Upper lobe of right lung (tissue), 1 donor: ENCODE results near the gene ALPG. TPM values are rescaled to one million over a fixed set of nuclear protein-coding genes. Genes with fewer than 3 reads are reported as not detected.

ENCODE experiments used
- ATAC-seq: fragments of 200-7000 bp; cut with Tn5 transposase; one replicate; pipeline ENCODE4 v1.9.1; 2020; ENCODE audit warnings: mild to moderate bottlenecking, moderate library complexity
- DNase-seq: peaks from one replicate; pipeline ENCODE4 v3.0.0-alpha.2; 2020
- H3K27ac ChIP-seq: fragments of 200-600 bp; one replicate; pipeline ENCODE4 v1.8.0; 2022
- H3K27me3 ChIP-seq: fragments of 200-600 bp; one replicate; pipeline ENCODE4 v1.8.0; 2022; ENCODE audit warnings: mild to moderate bottlenecking
- H3K36me3 ChIP-seq: fragments of 200-600 bp; one replicate; pipeline ENCODE4 v1.8.0; 2022
- H3K4me1 ChIP-seq: fragments of 200-600 bp; one replicate; pipeline ENCODE4 v1.8.0; 2022
- H3K4me3 ChIP-seq: fragments of 200-600 bp; one replicate; pipeline ENCODE4 v1.8.0; 2022; ENCODE audit warnings: mild to moderate bottlenecking
- H3K9me3 ChIP-seq: fragments of 200-600 bp; one replicate; pipeline ENCODE4 v1.8.0; 2022
- CTCF ChIP-seq: fragments of 200-600 bp; IDR thresholded peaks from one replicate; pipeline ENCODE4 v1.8.0; 2022; ENCODE audit warnings: antibody characterized with exemption
- intact Hi-C: fragments of 100-400 bp; cut with DNase I; formaldehyde crosslinking; loops from one replicate; pipeline ENCODE4 v1.11.0; 2022
- total RNA-seq: library from RNA; stranded (reverse); fragmentation: NEBNext Ultra II Directional; extraction: Animal tissue kit (Norgen Biotek cat#: 25700); gene quantifications from one replicate; pipeline ENCODE4 v1.2.1, GENCODE V29; 2021
- donor health status: DM: no; HTN: yes; CAD: no; lungs with severe emphysema.

ALPG gene
- total RNA-seq, 1 donor from 2014 or later: 0.49 TPM

GRCh38 chr2:232435375-232435648 is 28.7 kb downstream of the ALPG start:
- no peak for TF ChIP-seq CTCF
- H3K36me3 ChIP-seq: no peaks in the 10 kb centered on the region
- no peak for ATAC-seq
- no peak overlapping the region for H3K4me3 ChIP-seq
- no peaks in the 10 kb centered on the region for H3K27me3 ChIP-seq
- H3K27ac ChIP-seq: no peak overlapping the region
- H3K9me3 ChIP-seq: no peaks in the 10 kb centered on the region
- DNase-seq: no peak
- intact Hi-C loops: loop anchor here (10.0 kb wide), 1 partner anchor 511 kb away; the partner anchor contains the start of gene NPPC
- H3K4me1 ChIP-seq: no peaks in the 10 kb centered on the region

GRCh38 chr2:232435805-232436204 is 29.2 kb downstream of the ALPG start:
- H3K4me3 ChIP-seq: no peak overlapping the region
- intact Hi-C loops: loop anchor here (10.0 kb wide), 1 partner anchor 511 kb away; the partner anchor contains the start of gene NPPC
- H3K36me3 ChIP-seq: no peaks in the 10 kb centered on the region
- DNase-seq (peak; percentile 44), ATAC-seq (no peak)
- H3K4me1 ChIP-seq: no peaks in the 10 kb centered on the region
- no peak for TF ChIP-seq CTCF
- H3K27me3 ChIP-seq: no peaks in the 10 kb centered on the region
- no peaks in the 10 kb centered on the region for H3K9me3 ChIP-seq
- no peak overlapping the region for H3K27ac ChIP-seq

GRCh38 chr2:232436381-232437194 is 29.9 kb downstream of the ALPG start:
- no peak for TF ChIP-seq CTCF
- Histone ChIP-seq H3K9me3 (no peaks in the 10 kb centered on the region), H3K27ac (no peak overlapping the region), H3K4me3 (no peak overlapping the region), H3K27me3 (no peaks in the 10 kb centered on the region), H3K36me3 (no peaks in the 10 kb centered on the region), H3K4me1 (no peaks in the 10 kb centered on the region)
- intact Hi-C loops: loop anchor here (10.0 kb wide), 1 partner anchor 512 kb away; the partner anchor contains the start of gene NPPC
- DNase-seq (peak; percentile 57), ATAC-seq (no peak)

GRCh38 chr2:232437195-232437571 is 30.5 kb downstream of the ALPG start:
- Histone ChIP-seq H3K36me3 (no peaks in the 10 kb centered on the region), H3K27ac (no peak overlapping the region), H3K4me3 (no peak overlapping the region), H3K27me3 (no peaks in the 10 kb centered on the region), H3K9me3 (no peaks in the 10 kb centered on the region), H3K4me1 (no peaks in the 10 kb centered on the region)
- intact Hi-C loops: loop anchor here (10.0 kb wide), 1 partner anchor 512 kb away; the partner anchor contains the start of gene NPPC
- ATAC-seq: no peak
- peak; percentile 62 for DNase-seq
- TF ChIP-seq CTCF: no peak

- TF ChIP-seq CTCF: no peak
- ATAC-seq (no peak), DNase-seq (peak; percentile 21)
These were observed 31.4 kb downstream of the ALPG start for GRCh38 chr2:232438091-232438490.

More at GRCh38 chr2:232438091-232438490, 31.4 kb downstream of the ALPG start:
- intact Hi-C loops: loop anchor here (10.0 kb wide), 1 partner anchor 513 kb away; the partner anchor contains the start of gene NPPC
- H3K27me3 ChIP-seq: no peaks in the 10 kb centered on the region
- no peak overlapping the region for H3K4me3 ChIP-seq
- no peaks in the 10 kb centered on the region for H3K36me3 ChIP-seq
- no peak overlapping the region for H3K27ac ChIP-seq
- no peaks in the 10 kb centered on the region for H3K4me1 ChIP-seq
- no peaks in the 10 kb centered on the region for H3K9me3 ChIP-seq
